HCT116 (cell line): ENCODE data around the gene UACA.

ENCODE experiments used
- CEBPB ChIP-seq: IDR thresholded peaks from 2 replicates; pipeline ENCODE4 v1.6.1; 2012; ENCODE audit warnings: low read depth
- EZH2 ChIP-seq: fragments of 200-600 bp; sonication (generic); IDR thresholded peaks from 2 replicates; pipeline ENCODE4 v1.6.1; 2017; ENCODE audit warnings: antibody characterized with exemption, mixed run types
- POLR2A ChIP-seq: IDR thresholded peaks from 2 replicates; pipeline ENCODE4 v1.7.0; 2011; ENCODE audit warnings: borderline replicate concordance; ENCODE audit not compliant: insufficient read depth, insufficient read length; ENCODE audit errors: extremely low read depth
- POLR2AphosphoS5 ChIP-seq: IDR thresholded peaks from 2 replicates; pipeline ENCODE4 v1.6.1; 2011; ENCODE audit warnings: mild to moderate bottlenecking, low read depth, low read length, moderate library complexity
- SIN3A ChIP-seq: IDR thresholded peaks from 2 replicates; pipeline ENCODE4 v1.6.1; 2012; ENCODE audit warnings: low read depth
- SP1 ChIP-seq: IDR thresholded peaks from 2 replicates; pipeline ENCODE4 v1.6.1; 2012; ENCODE audit warnings: low read depth
- TF ChIP-seq, protein P1 (sequence below), 3 experiments: fragments of 200-600 bp in 1 of 3; sonication (generic) in 1 of 3; IDR thresholded peaks in 2 of 3; conservative IDR thresholded peaks in 1 of 3; 2 replicates each; pipeline ENCODE4 v1.5.1; 2012 to 2017; ENCODE audit warnings: low read depth in 2 of 3, low read length in 2 of 3, antibody characterized with exemption in 1 of 3, borderline replicate concordance in 1 of 3, control low read depth in 1 of 3, mild to moderate bottlenecking in 1 of 3, mixed read lengths in 1 of 3, mixed run types in 1 of 3, moderate library complexity in 1 of 3; ENCODE audit not compliant: insufficient read depth in 1 of 3
- TF ChIP-seq, protein P2 (sequence below): IDR thresholded peaks from 2 replicates; pipeline ENCODE4 v1.6.1; 2012
- TF ChIP-seq, protein P3 (sequence below): IDR thresholded peaks from 2 replicates; pipeline ENCODE4 v1.6.1; 2012

DNA sequence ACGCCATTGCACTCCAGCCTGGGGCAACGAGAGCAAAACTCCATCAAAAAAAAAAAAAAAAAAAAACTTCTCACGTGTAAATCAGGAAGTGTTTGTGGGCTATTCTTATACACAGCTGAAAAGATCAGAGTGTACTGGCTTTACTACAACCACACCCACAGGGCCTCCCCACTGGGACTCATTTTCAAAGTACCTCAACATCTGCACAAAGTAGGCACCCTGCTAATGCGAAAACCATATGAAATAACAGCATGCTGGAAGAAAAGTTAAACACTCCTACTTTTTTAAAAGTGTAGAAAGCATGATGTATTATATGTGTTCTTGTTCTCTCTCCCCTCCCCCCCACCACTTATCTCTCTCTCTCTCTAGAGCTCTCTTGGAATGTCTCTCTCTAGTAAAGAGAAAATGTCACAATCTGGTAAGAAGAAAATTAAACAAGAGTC lies 11.1 kb downstream of the UACA start:
- TF ChIP-seq, protein P1, sequence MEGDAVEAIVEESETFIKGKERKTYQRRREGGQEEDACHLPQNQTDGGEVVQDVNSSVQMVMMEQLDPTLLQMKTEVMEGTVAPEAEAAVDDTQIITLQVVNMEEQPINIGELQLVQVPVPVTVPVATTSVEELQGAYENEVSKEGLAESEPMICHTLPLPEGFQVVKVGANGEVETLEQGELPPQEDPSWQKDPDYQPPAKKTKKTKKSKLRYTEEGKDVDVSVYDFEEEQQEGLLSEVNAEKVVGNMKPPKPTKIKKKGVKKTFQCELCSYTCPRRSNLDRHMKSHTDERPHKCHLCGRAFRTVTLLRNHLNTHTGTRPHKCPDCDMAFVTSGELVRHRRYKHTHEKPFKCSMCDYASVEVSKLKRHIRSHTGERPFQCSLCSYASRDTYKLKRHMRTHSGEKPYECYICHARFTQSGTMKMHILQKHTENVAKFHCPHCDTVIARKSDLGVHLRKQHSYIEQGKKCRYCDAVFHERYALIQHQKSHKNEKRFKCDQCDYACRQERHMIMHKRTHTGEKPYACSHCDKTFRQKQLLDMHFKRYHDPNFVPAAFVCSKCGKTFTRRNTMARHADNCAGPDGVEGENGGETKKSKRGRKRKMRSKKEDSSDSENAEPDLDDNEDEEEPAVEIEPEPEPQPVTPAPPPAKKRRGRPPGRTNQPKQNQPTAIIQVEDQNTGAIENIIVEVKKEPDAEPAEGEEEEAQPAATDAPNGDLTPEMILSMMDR (IDR thresholded peaks at IDR 0.05 in 2 of 3, conservative IDR thresholded peaks at IDR 0.05 in 1 of 3; ENCODE audit: borderline replicate concordance in 1 of 3, insufficient read depth in 1 of 3, low read depth in 2 of 3, low read length in 2 of 3), result no peak
- TF ChIP-seq POLR2AphosphoS5 (no peak), POLR2A (no peak), CEBPB (no peak), EZH2 (no peak), SP1 (no peak), SIN3A (no peak)
- TF ChIP-seq, protein P2, sequence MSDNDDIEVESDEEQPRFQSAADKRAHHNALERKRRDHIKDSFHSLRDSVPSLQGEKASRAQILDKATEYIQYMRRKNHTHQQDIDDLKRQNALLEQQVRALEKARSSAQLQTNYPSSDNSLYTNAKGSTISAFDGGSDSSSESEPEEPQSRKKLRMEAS, result no peak
- TF ChIP-seq, protein P3, sequence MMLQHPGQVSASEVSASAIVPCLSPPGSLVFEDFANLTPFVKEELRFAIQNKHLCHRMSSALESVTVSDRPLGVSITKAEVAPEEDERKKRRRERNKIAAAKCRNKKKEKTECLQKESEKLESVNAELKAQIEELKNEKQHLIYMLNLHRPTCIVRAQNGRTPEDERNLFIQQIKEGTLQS, result no peak
